Hepatocyte (in vitro differentiated cells): ENCODE data around the gene PDE1C.

Source experiments
- EZH2 ChIP-seq: fragments of 200-600 bp; sonication (generic); IDR thresholded peaks from 2 replicates; pipeline ENCODE4 v1.6.1; 2016; ENCODE audit warnings: antibody characterized with exemption, mild to moderate bottlenecking, borderline replicate concordance
- TF ChIP-seq, protein P1 (sequence below): fragments of 200-600 bp; sonication (generic); IDR thresholded peaks from 2 replicates; pipeline ENCODE4 v1.5.1; 2016; ENCODE audit warnings: antibody characterized with exemption, mild to moderate bottlenecking; ENCODE audit not compliant: poor library complexity

DNA sequence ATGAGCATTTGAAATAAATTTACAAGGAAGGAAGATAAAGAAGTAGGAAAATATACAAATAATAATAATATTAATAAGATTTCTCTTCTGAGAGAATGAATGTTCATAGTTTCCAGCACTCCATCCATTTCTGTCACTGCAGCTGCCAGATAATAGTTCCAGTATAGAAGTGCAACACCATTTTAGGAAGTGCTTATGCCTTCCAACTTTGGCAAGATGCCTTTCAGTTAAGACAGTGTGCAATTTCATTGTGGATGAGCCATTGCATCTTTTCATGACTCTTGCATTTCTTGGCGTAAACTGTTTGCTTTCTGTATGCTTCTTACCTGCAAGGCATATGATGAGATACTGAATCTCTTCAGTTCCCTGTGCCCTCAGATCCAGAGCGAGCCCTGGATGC lies 185.0 kb downstream of the PDE1C start:
- TF ChIP-seq, protein P1, sequence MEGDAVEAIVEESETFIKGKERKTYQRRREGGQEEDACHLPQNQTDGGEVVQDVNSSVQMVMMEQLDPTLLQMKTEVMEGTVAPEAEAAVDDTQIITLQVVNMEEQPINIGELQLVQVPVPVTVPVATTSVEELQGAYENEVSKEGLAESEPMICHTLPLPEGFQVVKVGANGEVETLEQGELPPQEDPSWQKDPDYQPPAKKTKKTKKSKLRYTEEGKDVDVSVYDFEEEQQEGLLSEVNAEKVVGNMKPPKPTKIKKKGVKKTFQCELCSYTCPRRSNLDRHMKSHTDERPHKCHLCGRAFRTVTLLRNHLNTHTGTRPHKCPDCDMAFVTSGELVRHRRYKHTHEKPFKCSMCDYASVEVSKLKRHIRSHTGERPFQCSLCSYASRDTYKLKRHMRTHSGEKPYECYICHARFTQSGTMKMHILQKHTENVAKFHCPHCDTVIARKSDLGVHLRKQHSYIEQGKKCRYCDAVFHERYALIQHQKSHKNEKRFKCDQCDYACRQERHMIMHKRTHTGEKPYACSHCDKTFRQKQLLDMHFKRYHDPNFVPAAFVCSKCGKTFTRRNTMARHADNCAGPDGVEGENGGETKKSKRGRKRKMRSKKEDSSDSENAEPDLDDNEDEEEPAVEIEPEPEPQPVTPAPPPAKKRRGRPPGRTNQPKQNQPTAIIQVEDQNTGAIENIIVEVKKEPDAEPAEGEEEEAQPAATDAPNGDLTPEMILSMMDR: no peak
- no peak for TF ChIP-seq EZH2
